LNCAP (cell line): ENCODE measurements around the gene NIFK.

Experiments used
- TF ChIP-seq, protein P1 (sequence below): fragments of 450-650 bp; IDR thresholded peaks from 2 replicates; pipeline ENCODE4 v1.5.1; 2017; ENCODE audit warnings: mild to moderate bottlenecking

The NIFK gene

DNA sequence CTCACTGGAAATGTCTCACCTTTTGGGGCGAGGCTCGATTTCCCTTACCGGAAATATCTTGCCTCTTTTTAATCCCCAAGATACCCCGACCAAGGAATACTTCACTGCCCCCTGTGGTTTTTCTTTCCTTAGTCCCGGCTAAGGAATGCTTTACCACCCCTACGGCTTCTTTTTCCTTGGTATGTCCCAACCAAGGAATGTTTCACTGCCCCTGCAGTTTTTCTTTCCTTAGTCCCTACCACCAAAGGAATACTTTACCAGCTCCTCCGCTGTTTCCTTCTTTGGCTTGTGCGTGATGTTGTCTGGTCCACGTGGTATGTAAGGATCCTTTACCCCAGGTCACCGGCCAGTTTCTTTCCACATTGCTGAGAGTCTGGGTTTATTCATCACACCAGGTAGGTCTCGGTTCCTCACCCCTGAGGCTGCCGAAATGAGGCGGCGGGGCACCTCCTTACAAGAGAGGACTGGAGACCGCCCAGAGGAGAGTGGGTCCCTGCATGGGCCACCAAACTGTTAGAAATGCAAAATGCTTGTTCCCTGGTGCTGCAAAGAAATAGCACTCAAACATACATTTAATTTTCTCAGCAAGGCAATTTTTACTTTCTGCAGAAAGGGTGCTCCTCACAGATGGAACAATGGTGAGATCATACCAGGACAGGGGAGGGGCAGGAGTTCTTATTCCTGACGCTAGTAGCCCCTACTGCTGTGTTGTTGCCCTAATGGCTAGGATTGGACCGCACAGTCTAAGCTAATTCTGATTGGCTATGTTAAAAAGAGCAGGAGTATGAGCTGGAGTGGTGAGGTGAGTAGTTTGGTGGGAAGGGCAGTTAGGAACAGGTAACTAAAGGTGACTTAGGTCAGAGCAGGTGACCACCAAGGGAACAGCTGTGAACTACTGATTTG is 54.0 kb downstream of the NIFK start:
- TF ChIP-seq, protein P1, sequence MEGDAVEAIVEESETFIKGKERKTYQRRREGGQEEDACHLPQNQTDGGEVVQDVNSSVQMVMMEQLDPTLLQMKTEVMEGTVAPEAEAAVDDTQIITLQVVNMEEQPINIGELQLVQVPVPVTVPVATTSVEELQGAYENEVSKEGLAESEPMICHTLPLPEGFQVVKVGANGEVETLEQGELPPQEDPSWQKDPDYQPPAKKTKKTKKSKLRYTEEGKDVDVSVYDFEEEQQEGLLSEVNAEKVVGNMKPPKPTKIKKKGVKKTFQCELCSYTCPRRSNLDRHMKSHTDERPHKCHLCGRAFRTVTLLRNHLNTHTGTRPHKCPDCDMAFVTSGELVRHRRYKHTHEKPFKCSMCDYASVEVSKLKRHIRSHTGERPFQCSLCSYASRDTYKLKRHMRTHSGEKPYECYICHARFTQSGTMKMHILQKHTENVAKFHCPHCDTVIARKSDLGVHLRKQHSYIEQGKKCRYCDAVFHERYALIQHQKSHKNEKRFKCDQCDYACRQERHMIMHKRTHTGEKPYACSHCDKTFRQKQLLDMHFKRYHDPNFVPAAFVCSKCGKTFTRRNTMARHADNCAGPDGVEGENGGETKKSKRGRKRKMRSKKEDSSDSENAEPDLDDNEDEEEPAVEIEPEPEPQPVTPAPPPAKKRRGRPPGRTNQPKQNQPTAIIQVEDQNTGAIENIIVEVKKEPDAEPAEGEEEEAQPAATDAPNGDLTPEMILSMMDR = no peak

DNA sequence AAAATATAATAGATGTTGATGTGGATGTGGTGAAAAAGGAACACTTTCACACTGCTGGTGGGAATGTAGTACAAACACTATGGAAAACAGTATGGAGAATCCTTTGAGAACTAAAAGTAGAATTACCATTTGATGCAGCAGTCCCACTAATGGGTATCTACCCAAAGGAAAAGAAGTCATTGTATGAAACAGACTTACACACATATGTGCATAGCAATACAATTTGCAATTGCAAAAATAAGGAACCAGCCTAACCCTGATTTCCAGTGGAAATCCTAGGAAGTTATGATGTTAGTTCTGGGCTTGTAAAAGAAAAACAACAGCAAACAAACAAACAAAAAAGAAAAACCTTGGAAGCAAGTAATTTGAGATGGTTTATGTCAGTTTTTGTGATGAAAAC is 58.8 kb downstream of the NIFK start:
- TF ChIP-seq, protein P1 = no peak
